K562 (cell line): ENCODE measurements around the gene PCAT6. TPM values are rescaled to one million over a fixed set of nuclear protein-coding genes. Genes with fewer than 3 reads are reported as not detected.

Source experiments
- ADNP ChIP-seq: fragments of 200-800 bp; sonication (Bioruptor generic); IDR thresholded peaks from 2 replicates; pipeline ENCODE4 v1.6.1; 2016; ENCODE audit warnings: missing genetic modification characterization, missing compliant biosample characterization
- CHD2 ChIP-seq: IDR thresholded peaks from 2 replicates; pipeline ENCODE4 v1.6.1; 2011; ENCODE audit warnings: low read depth, low read length
- ETV6 ChIP-seq, 3 experiments: fragments of 150-350 bp in 1 of 3; sonication (generic) in 1 of 3; formaldehyde crosslinking in 1 of 3; IDR thresholded peaks; 2 replicates each; pipeline versions ENCODE4 v1.6.1 to v1.8.0; 2014 to 2022; ENCODE audit warnings: borderline replicate concordance in 2 of 3, low read depth in 2 of 3, antibody characterized with exemption in 1 of 3, low read length in 1 of 3, mild to moderate bottlenecking in 1 of 3, missing genetic modification reagents in 1 of 3
- FOSL1 ChIP-seq: fragments of 200-800 bp; sonication (Bioruptor generic); conservative IDR thresholded peaks from 2 replicates; pipeline ENCODE4 v1.6.1; 2016; ENCODE audit warnings: missing genetic modification characterization, missing compliant biosample characterization
- GTF2F1 ChIP-seq: IDR thresholded peaks from 2 replicates; pipeline ENCODE4 v1.6.1; 2011; ENCODE audit warnings: low read depth, low read length, improper control_type of control experiment
- HDAC2 ChIP-seq: fragments of 450-650 bp; IDR thresholded peaks from 2 replicates; pipeline ENCODE4 v1.6.1; 2016; ENCODE audit warnings: mild to moderate bottlenecking
- KLF13 ChIP-seq: fragments of 450-650 bp; IDR thresholded peaks from 2 replicates; pipeline ENCODE4 v1.6.1; 2016; ENCODE audit warnings: missing genetic modification characterization, low read depth, mild to moderate bottlenecking, missing compliant biosample characterization, moderate library complexity, borderline replicate concordance
- MBD2 ChIP-seq: sonication (generic); IDR thresholded peaks from 2 replicates; pipeline ENCODE4 v1.6.1; 2016; ENCODE audit warnings: low read depth, borderline replicate concordance
- MNT ChIP-seq, 2 experiments: fragments of 450-650 bp; conservative IDR thresholded peaks; 2 replicates each; pipeline ENCODE4 v1.6.1; 2017; ENCODE audit warnings: mild to moderate bottlenecking in 2 of 2, moderate library complexity in 2 of 2
- NCOR1 ChIP-seq: fragments of 450-650 bp; IDR thresholded peaks from 2 replicates; pipeline ENCODE4 v1.6.1; 2016; ENCODE audit warnings: mild to moderate bottlenecking, moderate library complexity
- NR4A1 ChIP-seq, 2 experiments: fragments of 250-450 bp in 1 of 2; fragments of 450-650 bp in 1 of 2; sonication (Bioruptor Pico) in 1 of 2; IDR thresholded peaks; 2 replicates each; pipeline versions ENCODE4 v1.4.0 to v1.6.1; 2016 to 2020; ENCODE audit warnings: mild to moderate bottlenecking in 2 of 2, missing compliant biosample characterization in 1 of 2, missing genetic modification characterization in 1 of 2, moderate library complexity in 1 of 2
- PYGO2 ChIP-seq: fragments of 450-650 bp; IDR thresholded peaks from 2 replicates; pipeline ENCODE4 v1.6.1; 2016; ENCODE audit warnings: mild to moderate bottlenecking, missing genetic modification characterization, moderate library complexity, missing compliant biosample characterization
- SMAD4 ChIP-seq: fragments of 250-450 bp; sonication (Bioruptor Pico); conservative IDR thresholded peaks from 2 replicates; pipeline ENCODE4 v1.8.0; 2021; ENCODE audit warnings: inconsistent platforms, mild to moderate bottlenecking, moderate library complexity
- ZBTB9 ChIP-seq: fragments of 450-650 bp; formaldehyde crosslinking; IDR thresholded peaks from 2 replicates; pipeline ENCODE4 v1.4.0; 2020; ENCODE audit warnings: mild to moderate bottlenecking, moderate library complexity
- polyA plus RNA-seq, 8 experiments: library from polyadenylated mRNA; depleted of rRNA in 4 of 8; stranded (reverse) in 5 of 8; unstranded in 3 of 8; fragments of >200 nt; fragmentation: Nextera tagmentation in 2 of 8; fragmentation: Illumina TruSeq in 1 of 8; extraction: Ambion mirVana in 2 of 8; extraction: Trizol in 1 of 8; gene quantifications; 2 replicates each; pipeline versions ENCODE4 v1.2.1 to v1.2.3, GENCODE V29; 2011 to 2014; ENCODE audit warnings: inconsistent platforms in 1 of 8, missing spikeins in 1 of 8
- total RNA-seq, 7 experiments: library from RNA; depleted of rRNA in 6 of 7; stranded (reverse); fragments of >200 nt in 6 of 7; fragmentation: Illumina TruSeq in 2 of 7; extraction: Trizol in 2 of 7; gene quantifications; 2 replicates each; pipeline versions ENCODE4 v1.2.1 to v1.2.3, GENCODE V29; 2011 to 2021; ENCODE audit warnings: low replicate concordance in 1 of 7
- TF ChIP-seq, protein P1 (sequence below): sonication (generic); formaldehyde crosslinking; IDR thresholded peaks from 2 replicates; pipeline ENCODE4 v1.8.0; 2023; ENCODE audit warnings: mild to moderate bottlenecking, missing genetic modification reagents
- TF ChIP-seq, protein P2 (sequence below): fragments of 250-450 bp; sonication (Bioruptor Pico); IDR thresholded peaks from 2 replicates; pipeline ENCODE4 v1.4.0; 2020; ENCODE audit warnings: borderline replicate concordance

Gene PCAT6
- total and polyA plus RNA-seq, 9 of the 15 experiments (the other 6 are each of a cell fraction or from before 2014, with no cell fraction given) = 0.25 to 2.4 (median 0.54) TPM; not detected in 1

GRCh38 chr1:202807926-202808757, 2.6 kb upstream of the PCAT6 start, which contains the start of gene KDM5B (continued):
- TF ChIP-seq NR4A1 (CRISPR knock-in tag; IDR thresholded peaks at IDR 0.05) (no peak), NR4A1 (tag; IDR thresholded peaks at IDR 0.05) (0 out of 2 replicates have a peak, but pooled peaks have one; percentile 47), ADNP (tag) (no peak), MNT (conservative IDR thresholded peaks at IDR 0.05) (peak; percentile 88 to 97), FOSL1 (tag) (peak; percentile 72), KLF13 (tag) (0 out of 2 replicates have a peak, but pooled peaks have one; percentile 19), ZBTB9 (CRISPR knock-in tag) (peak; percentile 98), GTF2F1 (0 out of 2 replicates have a peak, but pooled peaks have one; percentile 38), NCOR1 (peak; percentile 37; the same call in 1 of the 2 replicates), PYGO2 (tag) (no peak), SMAD4 (CRISPR knock-in tag) (peak; percentile 90), CHD2 (peak; percentile 82), MBD2 (peak; percentile 74; the same call in 1 of the 2 replicates), HDAC2 (0 out of 2 replicates have a peak, but pooled peaks have one; percentile 46), ETV6 (IDR thresholded peaks at IDR 0.05; ENCODE audit: borderline replicate concordance in 1 of 2, low read depth in 2 of 2, low read length in 1 of 2) (no peak), ETV6 (CRISPR knock-in tag; IDR thresholded peaks at IDR 0.05; ENCODE audit: borderline replicate concordance) (peak; percentile 11; the same call in 1 of the 2 replicates)
- TF ChIP-seq, protein P1, sequence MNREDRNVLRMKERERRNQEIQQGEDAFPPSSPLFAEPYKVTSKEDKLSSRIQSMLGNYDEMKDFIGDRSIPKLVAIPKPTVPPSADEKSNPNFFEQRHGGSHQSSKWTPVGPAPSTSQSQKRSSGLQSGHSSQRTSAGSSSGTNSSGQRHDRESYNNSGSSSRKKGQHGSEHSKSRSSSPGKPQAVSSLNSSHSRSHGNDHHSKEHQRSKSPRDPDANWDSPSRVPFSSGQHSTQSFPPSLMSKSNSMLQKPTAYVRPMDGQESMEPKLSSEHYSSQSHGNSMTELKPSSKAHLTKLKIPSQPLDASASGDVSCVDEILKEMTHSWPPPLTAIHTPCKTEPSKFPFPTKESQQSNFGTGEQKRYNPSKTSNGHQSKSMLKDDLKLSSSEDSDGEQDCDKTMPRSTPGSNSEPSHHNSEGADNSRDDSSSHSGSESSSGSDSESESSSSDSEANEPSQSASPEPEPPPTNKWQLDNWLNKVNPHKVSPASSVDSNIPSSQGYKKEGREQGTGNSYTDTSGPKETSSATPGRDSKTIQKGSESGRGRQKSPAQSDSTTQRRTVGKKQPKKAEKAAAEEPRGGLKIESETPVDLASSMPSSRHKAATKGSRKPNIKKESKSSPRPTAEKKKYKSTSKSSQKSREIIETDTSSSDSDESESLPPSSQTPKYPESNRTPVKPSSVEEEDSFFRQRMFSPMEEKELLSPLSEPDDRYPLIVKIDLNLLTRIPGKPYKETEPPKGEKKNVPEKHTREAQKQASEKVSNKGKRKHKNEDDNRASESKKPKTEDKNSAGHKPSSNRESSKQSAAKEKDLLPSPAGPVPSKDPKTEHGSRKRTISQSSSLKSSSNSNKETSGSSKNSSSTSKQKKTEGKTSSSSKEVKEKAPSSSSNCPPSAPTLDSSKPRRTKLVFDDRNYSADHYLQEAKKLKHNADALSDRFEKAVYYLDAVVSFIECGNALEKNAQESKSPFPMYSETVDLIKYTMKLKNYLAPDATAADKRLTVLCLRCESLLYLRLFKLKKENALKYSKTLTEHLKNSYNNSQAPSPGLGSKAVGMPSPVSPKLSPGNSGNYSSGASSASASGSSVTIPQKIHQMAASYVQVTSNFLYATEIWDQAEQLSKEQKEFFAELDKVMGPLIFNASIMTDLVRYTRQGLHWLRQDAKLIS = peak; percentile 92
- TF ChIP-seq, protein P2, sequence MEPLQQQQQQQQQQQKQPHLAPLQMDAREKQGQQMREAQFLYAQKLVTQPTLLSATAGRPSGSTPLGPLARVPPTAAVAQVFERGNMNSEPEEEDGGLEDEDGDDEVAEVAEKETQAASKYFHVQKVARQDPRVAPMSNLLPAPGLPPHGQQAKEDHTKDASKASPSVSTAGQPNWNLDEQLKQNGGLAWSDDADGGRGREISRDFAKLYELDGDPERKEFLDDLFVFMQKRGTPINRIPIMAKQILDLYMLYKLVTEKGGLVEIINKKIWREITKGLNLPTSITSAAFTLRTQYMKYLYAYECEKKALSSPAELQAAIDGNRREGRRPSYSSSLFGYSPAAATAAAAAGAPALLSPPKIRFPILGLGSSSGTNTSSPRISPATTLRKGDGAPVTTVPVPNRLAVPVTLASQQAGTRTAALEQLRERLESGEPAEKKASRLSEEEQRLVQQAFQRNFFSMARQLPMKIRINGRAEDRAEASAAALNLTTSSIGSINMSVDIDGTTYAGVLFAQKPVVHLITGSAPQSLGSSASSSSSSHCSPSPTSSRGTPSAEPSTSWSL (CRISPR knock-in tag) = 0 out of 2 replicates have a peak, but pooled peaks have one; percentile 48
